Type B pancreatic cell (in vitro differentiated cells): Measurements from ENCODE around the gene LTBP3. TPM values are rescaled to one million over a fixed set of nuclear protein-coding genes. Genes with fewer than 3 reads are reported as not detected.
A peak's percentile ranks its signal among the peaks of the same experiment; 100 is the strongest.
"Not testable (repeated sequence)": the region's sequence is repeated elsewhere in the genome, so short reads cannot be mapped to it uniquely, and the experiment has no call there.

Experiments used
- DNase-seq: peaks from one replicate; pipeline ENCODE4 v3.0.0; 2021; ENCODE audit warnings: mixed read lengths; ENCODE audit not compliant: unreplicated experiment; ENCODE audit errors: extremely low spot score
- H3K27ac Mint-ChIP-seq: 2 replicates; pipeline ENCODE4 v1.8.0; 2021; ENCODE audit warnings: mild to moderate bottlenecking, mixed read lengths
- H3K27me3 Mint-ChIP-seq: 2 replicates; pipeline ENCODE4 v1.8.0; 2021; ENCODE audit warnings: mixed read lengths
- H3K36me3 Mint-ChIP-seq: 2 replicates; pipeline ENCODE4 v1.8.0; 2021; ENCODE audit warnings: mixed read lengths
- H3K4me1 Mint-ChIP-seq: one replicate; pipeline ENCODE4 v1.8.0; 2021; ENCODE audit warnings: mixed read lengths; ENCODE audit not compliant: unreplicated experiment
- H3K4me3 Mint-ChIP-seq: 2 replicates; pipeline ENCODE4 v1.8.0; 2021; ENCODE audit warnings: mild to moderate bottlenecking, mixed read lengths
- H3K9me3 Mint-ChIP-seq: 2 replicates; pipeline ENCODE4 v1.8.0; 2021; ENCODE audit warnings: mixed read lengths
- CTCF ChIP-seq: fragments of 200-600 bp; sonication (generic); conservative IDR thresholded peaks from 2 replicates; pipeline ENCODE4 v1.5.0; 2021; ENCODE audit warnings: antibody characterized with exemption, mild to moderate bottlenecking
- total RNA-seq: library from RNA; stranded (reverse); gene quantifications from 2 replicates; pipeline ENCODE4 v1.2.1, GENCODE V29; 2021; ENCODE audit warnings: low replicate concordance

The LTBP3 gene
- total RNA-seq, 1 donor from 2014 or later, result 71.8 TPM

- H3K27me3 Mint-ChIP-seq, result no peaks in the 10 kb centered on the region
- H3K27ac Mint-ChIP-seq, result no peak overlapping the region
These were observed 7.7 kb upstream of the LTBP3 start for GRCh38 chr11:65565624-65566453.

GRCh38 chr11:65564879-65565559 is 6.9 kb upstream of the LTBP3 start:
- not testable (repeated sequence) for DNase-seq, H3K36me3 Mint-ChIP-seq, H3K27me3 Mint-ChIP-seq, H3K4me3 Mint-ChIP-seq, H3K27ac Mint-ChIP-seq, H3K9me3 Mint-ChIP-seq
- peaks cover 29% of the 10 kb centered on the region for H3K4me1 Mint-ChIP-seq

More at GRCh38 chr11:65565624-65566453, 7.7 kb upstream of the LTBP3 start:
- no peak for DNase-seq
- no peak overlapping the region for H3K4me3 Mint-ChIP-seq
- H3K36me3 Mint-ChIP-seq, result peaks cover 6% of the 10 kb centered on the region
- H3K9me3 Mint-ChIP-seq, result no peaks in the 10 kb centered on the region
- no peak for TF ChIP-seq CTCF
- peaks cover 25% of the 10 kb centered on the region for H3K4me1 Mint-ChIP-seq

- peaks cover 2% of the 10 kb centered on the region for H3K27me3 Mint-ChIP-seq
- H3K4me1 Mint-ChIP-seq, result peaks cover 24% of the 10 kb centered on the region
- H3K4me3 Mint-ChIP-seq, result no peak overlapping the region
- no peak for TF ChIP-seq CTCF
- peaks cover 3% of the 10 kb centered on the region for H3K36me3 Mint-ChIP-seq
- no peak for DNase-seq
- peak overlapping the region; percentile 68 for H3K27ac Mint-ChIP-seq
- H3K9me3 Mint-ChIP-seq, result no peaks in the 10 kb centered on the region
These were observed 5.4 kb upstream of the LTBP3 start for GRCh38 chr11:65563601-65564000.

- Mint-ChIP-seq H3K27ac (no peak overlapping the region), H3K4me3 (no peak overlapping the region), H3K27me3 (peaks cover 2% of the 10 kb centered on the region), H3K36me3 (no peaks in the 10 kb centered on the region), H3K4me1 (peaks cover 19% of the 10 kb centered on the region), H3K9me3 (no peaks in the 10 kb centered on the region)
- DNase-seq, result no peak
- TF ChIP-seq CTCF, result no peak
These were observed 4.6 kb upstream of the LTBP3 start for GRCh38 chr11:65562788-65563187.

- peaks cover 2% of the 10 kb centered on the region for H3K27me3 Mint-ChIP-seq
- H3K9me3 Mint-ChIP-seq, result no peaks in the 10 kb centered on the region
- no peaks in the 10 kb centered on the region for H3K36me3 Mint-ChIP-seq
- no peak for DNase-seq
- no peak overlapping the region for H3K27ac Mint-ChIP-seq
- H3K4me1 Mint-ChIP-seq, result peaks cover 19% of the 10 kb centered on the region
- H3K4me3 Mint-ChIP-seq, result peak overlapping the region; percentile 11
- no peak for TF ChIP-seq CTCF
These were observed 3.9 kb upstream of the LTBP3 start for GRCh38 chr11:65562020-65562419.
